CD8-positive, alpha-beta memory T cell (primary cell): ENCODE measurements around the gene ZNF276. TPM values are rescaled to one million over a fixed set of nuclear protein-coding genes. Genes with fewer than 3 reads are reported as not detected.
A peak's percentile ranks its signal among the peaks of the same experiment; 100 is the strongest.

ENCODE experiments used
- CTCF ChIA-PET: fragments of 350-600 bp; sonication (Branson Sonifier 250); formaldehyde crosslinking; loops from one replicate; lab custom pipeline; 2021; ENCODE audit warnings: antibody characterized with exemption; lab: Charles Lee
- POLR2A ChIA-PET: fragments of 350-600 bp; sonication (Branson Sonifier 250); formaldehyde crosslinking; loops from one replicate; lab custom pipeline; 2021; ENCODE audit warnings: antibody characterized with exemption; lab: Charles Lee
- DNase-seq, 5 donors: peaks; one replicate each; pipeline versions ENCODE4 v3.0.0 to v3.0.0-alpha.2; 2020 to 2022; ENCODE audit warnings: mixed read lengths in 1 of 5
- H3K27ac ChIP-seq: one replicate; pipeline ENCODE4 v1.7.0; 2013; ENCODE audit warnings: low read depth, mild to moderate bottlenecking, low read length, moderate library complexity
- H3K27me3 ChIP-seq: 2 replicates; pipeline ENCODE4 v1.7.0; 2013; ENCODE audit warnings: low read length, mild to moderate bottlenecking; ENCODE audit not compliant: insufficient read depth, poor library complexity, severe bottlenecking
- H3K36me3 ChIP-seq: 2 replicates; pipeline ENCODE4 v1.7.0; 2013; ENCODE audit warnings: mild to moderate bottlenecking, low read length, moderate library complexity; ENCODE audit not compliant: insufficient read depth
- H3K4me1 ChIP-seq: 2 replicates; pipeline ENCODE4 v1.7.0; 2013; ENCODE audit warnings: mild to moderate bottlenecking, low read length, moderate library complexity; ENCODE audit not compliant: insufficient read depth
- H3K4me3 ChIP-seq: 2 replicates; pipeline ENCODE4 v1.7.0; 2013; ENCODE audit warnings: mild to moderate bottlenecking, low read length
- H3K9me3 ChIP-seq: 2 replicates; pipeline ENCODE4 v1.7.0; 2013; ENCODE audit warnings: mild to moderate bottlenecking, low read length
- H3K27ac Mint-ChIP-seq, 8 donors: one replicate each; pipeline ENCODE4 v1.8.0; 2020 to 2021; ENCODE audit warnings: mixed read lengths in 8 of 8, mild to moderate bottlenecking in 6 of 8, inconsistent platforms in 3 of 8, moderate library complexity in 3 of 8
- H3K27me3 Mint-ChIP-seq, 2 donors: one replicate each; pipeline ENCODE4 v1.8.0; 2020 to 2021; ENCODE audit warnings: mixed read lengths in 2 of 2, mild to moderate bottlenecking in 1 of 2, moderate library complexity in 1 of 2
- H3K36me3 Mint-ChIP-seq, 3 donors: one replicate each; pipeline ENCODE4 v1.8.0; 2020 to 2021; ENCODE audit warnings: mixed read lengths in 3 of 3, inconsistent platforms in 1 of 3, mild to moderate bottlenecking in 1 of 3
- H3K4me1 Mint-ChIP-seq, 3 donors: one replicate each; pipeline ENCODE4 v1.8.0; 2020 to 2021; ENCODE audit warnings: mixed read lengths in 3 of 3, inconsistent platforms in 1 of 3, mild to moderate bottlenecking in 1 of 3
- H3K4me3 Mint-ChIP-seq, 7 donors: one replicate each; pipeline ENCODE4 v1.8.0; 2020 to 2021; ENCODE audit warnings: mixed read lengths in 7 of 7, mild to moderate bottlenecking in 6 of 7, moderate library complexity in 4 of 7, inconsistent platforms in 2 of 7
- H3K9me3 Mint-ChIP-seq, 5 donors: one replicate each; pipeline ENCODE4 v1.8.0; 2020 to 2022; ENCODE audit warnings: mixed read lengths in 5 of 5, mild to moderate bottlenecking in 3 of 5, moderate library complexity in 2 of 5, inconsistent platforms in 1 of 5
- polyA plus RNA-seq: library from polyadenylated mRNA; unstranded; fragments of 300-500 nt; fragmentation: Illumina TruSeq; gene quantifications from one replicate; pipeline ENCODE4 v1.2.3, GENCODE V29; 2021
- total RNA-seq, 2 experiments: library from RNA; stranded (reverse); gene quantifications; one replicate each; pipeline ENCODE4 v1.2.3, GENCODE V29; 2021

Gene ZNF276
- total and polyA plus RNA-seq, 3 experiments from 2014 or later = 35.6 to 47.3 (median 36.6) TPM

GRCh38 chr16:89720551-89720812 is 855 bp upstream of the ZNF276 start:
- peaks cover 5 to 22% (median 6%) of the 10 kb centered on the region in 3 donors for H3K36me3 Mint-ChIP-seq
- H3K27ac ChIP-seq = peak overlapping the region; percentile 92
- peak overlapping the region in 6 of 8 donors; percentile 66 to 94 (median 76) for H3K27ac Mint-ChIP-seq
- ChIA-PET CTCF (interaction anchor here (0.8 kb wide), 1 partner anchor 14 kb away, joined by 4 read pairs; no protein-coding TSS in a partner anchor), POLR2A (interaction anchor here (0.6 to 1.6 kb wide), 5 partner anchors 16 to 919 kb away, joined by 3 to 5 read pairs (median 4); no protein-coding TSS in a partner anchor)
- peak overlapping the region; percentile 98 for H3K4me3 ChIP-seq
- H3K27me3 Mint-ChIP-seq = peaks cover 0 to 6% of the 10 kb centered on the region in 2 donors
- no peaks in the 10 kb centered on the region for H3K9me3 ChIP-seq
- no peaks in the 10 kb centered on the region for H3K27me3 ChIP-seq
- peak overlapping the region; percentile 67 to 89 (median 81) for H3K4me3 Mint-ChIP-seq
- H3K36me3 ChIP-seq = peaks cover 19% of the 10 kb centered on the region
- H3K4me1 Mint-ChIP-seq = peaks cover 17 to 35% (median 27%) of the 10 kb centered on the region in 3 donors
- H3K9me3 Mint-ChIP-seq = no peaks in the 10 kb centered on the region
- DNase-seq = no peak
- peaks cover 29% of the 10 kb centered on the region for H3K4me1 ChIP-seq

GRCh38 chr16:89721546-89722391 is 432 bp downstream of the ZNF276 start:
- ChIA-PET POLR2A (interaction anchor here (0.8 to 4.1 kb wide), 5 partner anchors 15 to 187 kb away, joined by 3 to 68 read pairs (median 16); no protein-coding TSS in a partner anchor), CTCF (interaction anchor here (3.0 to 5.7 kb wide), 4 partner anchors 15 to 64 kb away, joined by 12 to 46 read pairs (median 25); partner anchors contain the start of gene SPATA2L)
- Histone ChIP-seq H3K9me3 (no peaks in the 10 kb centered on the region), H3K27ac (peak overlapping the region; percentile 92), H3K36me3 (peaks cover 21% of the 10 kb centered on the region), H3K4me3 (peak overlapping the region; percentile 98), H3K4me1 (peaks cover 41% of the 10 kb centered on the region), H3K27me3 (no peaks in the 10 kb centered on the region)
- peaks cover 0 to 6% of the 10 kb centered on the region in 2 donors for H3K27me3 Mint-ChIP-seq
- peak overlapping the region; percentile 98 to 100 (median 99) for H3K27ac Mint-ChIP-seq
- H3K4me1 Mint-ChIP-seq = peaks cover 17 to 38% (median 28%) of the 10 kb centered on the region in 3 donors
- H3K4me3 Mint-ChIP-seq = peak overlapping the region; percentile 91 to 99 (median 97)
- H3K9me3 Mint-ChIP-seq = no peaks in the 10 kb centered on the region
- H3K36me3 Mint-ChIP-seq = peaks cover 5 to 27% (median 6%) of the 10 kb centered on the region in 3 donors
- peak; percentile 88 to 94 (median 93) for DNase-seq

GRCh38 chr16:89722392-89723278 is 1.3 kb downstream of the ZNF276 start:
- Histone ChIP-seq H3K36me3 (peaks cover 29% of the 10 kb centered on the region), H3K9me3 (no peaks in the 10 kb centered on the region), H3K4me3 (peak overlapping the region; percentile 98), H3K27ac (peak overlapping the region; percentile 92), H3K27me3 (no peaks in the 10 kb centered on the region), H3K4me1 (peaks cover 50% of the 10 kb centered on the region)
- H3K4me3 Mint-ChIP-seq = peak overlapping the region; percentile 91 to 99 (median 97)
- ChIA-PET POLR2A (interaction anchor here (0.8 to 4.1 kb wide), 11 partner anchors 11 to 186 kb away, joined by 3 to 68 read pairs (median 10); partner anchors contain the start of genes SPATA2L and TCF25), CTCF (interaction anchor here (0.6 to 5.7 kb wide), 7 partner anchors 14 to 138 kb away, joined by 3 to 46 read pairs (median 12); partner anchors contain the start of gene SPATA2L)
- peak; percentile 63 to 89 (median 79) for DNase-seq
- peak overlapping the region; percentile 98 to 100 (median 99) for H3K27ac Mint-ChIP-seq
- H3K4me1 Mint-ChIP-seq = peaks cover 26 to 47% (median 37%) of the 10 kb centered on the region in 3 donors
- H3K36me3 Mint-ChIP-seq = peaks cover 5 to 36% (median 9%) of the 10 kb centered on the region in 3 donors
- H3K27me3 Mint-ChIP-seq = peaks cover 0 to 6% of the 10 kb centered on the region in 2 donors
- no peaks in the 10 kb centered on the region for H3K9me3 Mint-ChIP-seq

GRCh38 chr16:89723279-89724250 is 2.2 kb downstream of the ZNF276 start:
- Mint-ChIP-seq H3K4me3 (peak overlapping the region; percentile 91 to 99 (median 97)), H3K27me3 (peaks cover 0 to 6% of the 10 kb centered on the region in 2 donors), H3K36me3 (peaks cover 5 to 41% (median 9%) of the 10 kb centered on the region in 3 donors), H3K4me1 (peaks cover 29 to 51% (median 40%) of the 10 kb centered on the region in 3 donors), H3K9me3 (no peaks in the 10 kb centered on the region), H3K27ac (peak overlapping the region; percentile 98 to 100 (median 99))
- DNase-seq = peak; percentile 78 to 96 (median 89)
- H3K4me3 ChIP-seq = peak overlapping the region; percentile 98
- H3K27ac ChIP-seq = peak overlapping the region; percentile 92
- ChIA-PET CTCF (interaction anchor here (0.6 to 5.7 kb wide), 14 partner anchors 9 to 106 kb away, joined by 3 to 46 read pairs (median 4); partner anchors contain the start of gene SPATA2L), POLR2A (interaction anchor here (0.9 to 4.1 kb wide), 15 partner anchors 8 to 1153 kb away, joined by 3 to 68 read pairs (median 6); partner anchors contain the start of genes SPATA2L, TCF25 and ZC3H18)
- peaks cover 55% of the 10 kb centered on the region for H3K4me1 ChIP-seq
- peaks cover 34% of the 10 kb centered on the region for H3K36me3 ChIP-seq
- H3K9me3 ChIP-seq = no peaks in the 10 kb centered on the region
- no peaks in the 10 kb centered on the region for H3K27me3 ChIP-seq

GRCh38 chr16:89727406-89728120 is 6.2 kb downstream of the ZNF276 start:
- H3K36me3 ChIP-seq = peaks cover 69% of the 10 kb centered on the region
- H3K27ac ChIP-seq = no peak overlapping the region
- H3K9me3 ChIP-seq = no peaks in the 10 kb centered on the region
- peaks cover 45 to 73% (median 57%) of the 10 kb centered on the region in 3 donors for H3K4me1 Mint-ChIP-seq
- POLR2A ChIA-PET = interaction anchor here (0.7 to 1.4 kb wide), 2 partner anchors 10 kb away, joined by 3 to 9 read pairs; no protein-coding TSS in a partner anchor
- no peaks in the 10 kb centered on the region for H3K9me3 Mint-ChIP-seq
- H3K4me3 Mint-ChIP-seq = peak overlapping the region; percentile 49 to 79 (median 70)
- H3K27me3 Mint-ChIP-seq = peaks cover 0 to 6% of the 10 kb centered on the region in 2 donors
- H3K4me3 ChIP-seq = no peak overlapping the region
- no peak for DNase-seq
- H3K4me1 ChIP-seq = peaks cover 76% of the 10 kb centered on the region
- no peaks in the 10 kb centered on the region for H3K27me3 ChIP-seq
- CTCF ChIA-PET = interaction anchor here (3.7 to 5.7 kb wide), 2 partner anchors 23 to 28 kb away, joined by 9 to 46 read pairs; no protein-coding TSS in a partner anchor
- H3K27ac Mint-ChIP-seq = peak overlapping the region; percentile 49 to 93 (median 81)
- peaks cover 10 to 78% (median 17%) of the 10 kb centered on the region in 3 donors for H3K36me3 Mint-ChIP-seq

GRCh38 chr16:89729293-89729692 is 8.0 kb downstream of the ZNF276 start:
- Mint-ChIP-seq H3K36me3 (peaks cover 5 to 78% (median 15%) of the 10 kb centered on the region in 3 donors), H3K4me1 (peaks cover 41 to 69% (median 50%) of the 10 kb centered on the region in 3 donors), H3K4me3 (peak overlapping the region in 1 of 7 donors; percentile 65), H3K27ac (peak overlapping the region in 1 of 8 donors; percentile 78), H3K9me3 (no peaks in the 10 kb centered on the region), H3K27me3 (no peaks in the 10 kb centered on the region)
- no peaks in the 10 kb centered on the region for H3K27me3 ChIP-seq
- POLR2A ChIA-PET = interaction anchor here (0.6 to 1.4 kb wide), 2 partner anchors 8 to 87 kb away, joined by 3 to 9 read pairs; partner anchors contain the start of gene FANCA
- H3K27ac ChIP-seq = no peak overlapping the region
- H3K9me3 ChIP-seq = no peaks in the 10 kb centered on the region
- H3K4me1 ChIP-seq = peaks cover 71% of the 10 kb centered on the region
- DNase-seq = no peak
- CTCF ChIA-PET = interaction anchor here (3.7 kb wide), 1 partner anchor 29 kb away, joined by 9 read pairs; no protein-coding TSS in a partner anchor
- no peak overlapping the region for H3K4me3 ChIP-seq
- peaks cover 71% of the 10 kb centered on the region for H3K36me3 ChIP-seq
